Measurements from ENCODE around the gene GGTA1.

- TF ChIP-seq, protein P1, sequence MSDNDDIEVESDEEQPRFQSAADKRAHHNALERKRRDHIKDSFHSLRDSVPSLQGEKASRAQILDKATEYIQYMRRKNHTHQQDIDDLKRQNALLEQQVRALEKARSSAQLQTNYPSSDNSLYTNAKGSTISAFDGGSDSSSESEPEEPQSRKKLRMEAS (IDR thresholded peaks at IDR 0.05) = no peak
- no peak for TF ChIP-seq EGR1 (IDR thresholded peaks at IDR 0.05; ENCODE audit: low read depth in 2 of 2)
- no peak for TF ChIP-seq CTCF (IDR thresholded peaks at IDR 0.05; ENCODE audit: low read depth, low read length, missing input control)
- no peak for TF ChIP-seq GABPA (IDR thresholded peaks at IDR 0.05 in 1 of 2, conservative IDR thresholded peaks at IDR 0.05 in 1 of 2)
- TF ChIP-seq, protein P2, sequence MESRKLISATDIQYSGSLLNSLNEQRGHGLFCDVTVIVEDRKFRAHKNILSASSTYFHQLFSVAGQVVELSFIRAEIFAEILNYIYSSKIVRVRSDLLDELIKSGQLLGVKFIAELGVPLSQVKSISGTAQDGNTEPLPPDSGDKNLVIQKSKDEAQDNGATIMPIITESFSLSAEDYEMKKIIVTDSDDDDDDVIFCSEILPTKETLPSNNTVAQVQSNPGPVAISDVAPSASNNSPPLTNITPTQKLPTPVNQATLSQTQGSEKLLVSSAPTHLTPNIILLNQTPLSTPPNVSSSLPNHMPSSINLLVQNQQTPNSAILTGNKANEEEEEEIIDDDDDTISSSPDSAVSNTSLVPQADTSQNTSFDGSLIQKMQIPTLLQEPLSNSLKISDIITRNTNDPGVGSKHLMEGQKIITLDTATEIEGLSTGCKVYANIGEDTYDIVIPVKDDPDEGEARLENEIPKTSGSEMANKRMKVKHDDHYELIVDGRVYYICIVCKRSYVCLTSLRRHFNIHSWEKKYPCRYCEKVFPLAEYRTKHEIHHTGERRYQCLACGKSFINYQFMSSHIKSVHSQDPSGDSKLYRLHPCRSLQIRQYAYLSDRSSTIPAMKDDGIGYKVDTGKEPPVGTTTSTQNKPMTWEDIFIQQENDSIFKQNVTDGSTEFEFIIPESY (IDR thresholded peaks at IDR 0.05) = no peak
- TF ChIP-seq RAD21 (IDR thresholded peaks at IDR 0.05) = no peak
- no peak for TF ChIP-seq FOXA1 (IDR thresholded peaks at IDR 0.05)
- TF ChIP-seq JUND (IDR thresholded peaks at IDR 0.05) = no peak
- no peak for TF ChIP-seq YY1 (IDR thresholded peaks at IDR 0.05)
- no peak for TF ChIP-seq TAF1 (conservative IDR thresholded peaks at IDR 0.05)
- TF ChIP-seq SP1 (IDR thresholded peaks at IDR 0.05) = no peak
- no peak for TF ChIP-seq RXRA (IDR thresholded peaks at IDR 0.05)
- TF ChIP-seq REST (IDR thresholded peaks at IDR 0.05) = no peak
Measured at GRCh38 chr9:121473229-121473628, 26.4 kb downstream of the GGTA1 start.
